LoVo (cell line): ENCODE results near the gene PGM5.

ENCODE experiments used
- DNase-seq: peaks from one replicate; pipeline ENCODE4 v3.0.0-alpha.2; 2016; ENCODE audit warnings: low spot score

The PGM5 gene

DNA sequence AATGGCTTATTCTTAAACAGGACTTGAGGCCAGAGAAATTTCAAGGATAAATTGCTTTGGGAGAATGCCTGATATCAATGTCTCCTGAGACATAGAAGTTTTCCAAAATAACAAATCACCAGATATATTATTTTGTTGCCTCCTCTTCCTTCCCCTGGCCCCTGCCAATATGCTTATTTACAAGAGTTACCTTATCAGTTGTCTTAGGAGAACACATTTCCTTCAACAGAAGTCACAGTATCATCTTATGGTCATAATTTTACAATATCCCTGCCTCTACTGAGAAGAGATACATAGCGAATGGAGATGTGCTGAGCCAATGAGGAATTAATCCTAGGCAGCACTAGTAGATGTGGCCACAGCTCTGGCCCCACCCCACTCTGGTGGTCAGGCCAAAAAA, 141.2 kb downstream of the PGM5 start:
- DNase-seq: no peak

- DNase-seq: no peak
Measured at GRCh38 chr9:68498816-68499215, 142.4 kb downstream of the PGM5 start.

DNA sequence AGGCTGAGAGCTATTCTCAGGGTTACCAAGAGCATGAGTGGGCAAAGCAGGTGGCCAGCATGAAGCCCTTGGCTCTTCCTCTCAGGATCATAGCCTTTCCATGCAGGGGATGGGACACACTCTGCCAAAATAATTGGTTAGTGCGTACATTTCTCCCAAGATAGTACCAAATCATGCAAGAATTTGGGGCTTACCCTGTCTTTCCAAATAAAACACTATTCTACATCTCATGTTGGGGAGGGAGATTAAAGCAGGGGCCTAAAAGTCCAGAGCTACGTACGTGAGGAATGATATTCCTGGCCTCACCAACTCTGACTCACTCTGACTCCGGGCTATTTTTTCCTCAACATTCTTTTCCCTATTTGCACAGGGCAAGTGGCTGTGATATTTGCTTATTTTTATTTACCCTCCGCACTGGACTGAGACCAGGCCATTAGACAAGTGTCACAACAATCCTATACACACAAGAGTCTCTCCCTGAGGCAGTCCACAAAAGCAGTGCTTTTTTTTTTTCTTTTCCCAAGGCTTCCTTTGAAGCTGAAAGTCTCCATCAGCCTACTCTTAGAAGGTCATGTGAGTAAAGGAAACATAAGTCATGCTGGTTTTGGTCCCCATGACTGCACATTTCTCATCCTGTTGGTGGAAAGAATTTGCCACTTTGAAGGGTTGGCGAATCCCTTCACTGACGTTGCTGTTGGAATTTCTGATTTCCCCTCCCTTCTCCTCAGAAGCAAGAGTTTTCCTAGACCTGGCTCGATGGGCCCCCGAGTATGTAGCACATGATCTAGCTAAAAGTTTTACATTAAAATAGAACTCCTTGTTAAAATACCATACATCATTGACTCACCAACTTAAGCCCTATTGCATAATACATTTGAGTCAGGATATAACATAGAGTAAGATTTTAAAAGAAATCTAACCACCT, 144.3 kb downstream of the PGM5 start:
- no peak for DNase-seq

DNA sequence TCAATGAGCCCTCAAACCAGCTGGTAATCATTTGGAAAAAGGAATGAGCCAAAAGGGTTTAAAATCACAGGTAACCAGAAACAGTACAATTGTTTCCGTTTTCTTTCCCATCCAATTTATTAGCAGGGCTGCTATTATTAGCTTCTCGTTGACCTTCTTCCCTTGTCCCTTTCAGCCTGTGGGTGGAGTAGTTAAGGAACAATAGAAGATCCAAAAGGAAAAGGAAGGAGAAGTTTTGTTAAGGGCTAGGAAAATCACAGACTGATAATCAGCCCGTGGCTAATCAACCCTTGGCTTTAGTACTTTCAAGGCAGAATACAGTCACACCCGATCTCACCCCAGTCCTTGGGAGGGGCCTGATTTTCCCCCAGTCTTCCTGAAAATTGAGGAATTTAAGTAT, 145.9 kb downstream of the PGM5 start:
- DNase-seq: no peak

- DNase-seq: no peak
Measured at GRCh38 chr9:68505681-68506409, 149.4 kb downstream of the PGM5 start.

DNA sequence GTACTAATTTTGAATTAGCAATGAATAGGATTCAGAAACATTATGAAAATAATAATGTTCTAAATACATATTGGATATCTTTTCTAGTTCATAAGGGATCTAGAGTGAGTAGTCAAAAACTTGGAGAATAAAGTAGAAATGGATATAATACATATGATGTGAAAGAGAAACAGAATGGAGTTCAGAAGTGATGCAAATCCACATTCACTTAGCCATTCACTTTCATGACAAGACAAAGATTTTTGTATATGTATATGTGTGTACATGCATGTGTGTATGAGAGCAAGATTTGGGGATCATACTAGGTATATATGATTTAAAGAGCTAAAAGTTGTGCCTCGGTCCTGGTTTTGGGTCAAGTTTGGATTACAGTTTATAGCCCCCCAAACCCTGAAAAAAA, 150.1 kb downstream of the PGM5 start:
- no peak for DNase-seq

- peak; percentile 6 for DNase-seq
Measured at GRCh38 chr9:68507130-68507805, 150.9 kb downstream of the PGM5 start.

DNA sequence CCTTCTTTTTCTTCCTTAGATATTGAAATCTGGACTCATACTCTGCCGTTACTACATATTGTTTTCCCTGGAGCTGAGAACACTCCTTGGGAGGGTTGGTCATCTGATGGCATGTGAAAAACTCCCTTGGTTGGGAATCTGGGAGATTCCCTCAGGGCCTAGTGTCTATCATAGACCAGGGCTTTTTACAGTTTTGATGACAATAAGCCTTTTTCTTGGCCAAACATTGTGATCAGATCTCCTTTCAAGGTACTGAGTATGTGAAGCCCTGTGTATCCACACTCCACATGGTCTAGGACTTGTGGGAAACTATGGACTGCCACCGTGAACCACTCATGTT, 151.4 kb downstream of the PGM5 start:
- no peak for DNase-seq

GRCh38 chr9:68508547-68508946, 152.1 kb downstream of the PGM5 start:
- DNase-seq: no peak

DNA sequence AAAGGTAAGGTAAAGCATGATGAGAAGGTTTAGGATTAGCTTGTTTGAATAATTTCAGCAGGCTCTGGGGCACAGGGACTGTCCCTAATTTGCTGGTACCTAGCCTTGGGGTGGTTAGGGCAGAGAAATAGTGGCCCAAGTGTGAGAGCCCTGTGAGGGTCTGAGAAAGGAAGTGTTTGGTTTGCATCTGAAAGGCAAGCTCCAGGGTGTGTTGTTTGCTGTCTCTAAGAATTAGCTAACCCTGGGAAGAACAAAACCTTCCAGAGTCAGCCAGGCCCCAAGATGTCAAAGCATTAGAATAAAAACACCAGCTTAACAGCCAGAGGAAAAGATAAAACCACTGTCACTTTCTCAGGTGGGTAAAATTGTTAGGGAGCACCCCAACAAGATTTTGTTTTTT, 153.3 kb downstream of the PGM5 start:
- DNase-seq: no peak

DNA sequence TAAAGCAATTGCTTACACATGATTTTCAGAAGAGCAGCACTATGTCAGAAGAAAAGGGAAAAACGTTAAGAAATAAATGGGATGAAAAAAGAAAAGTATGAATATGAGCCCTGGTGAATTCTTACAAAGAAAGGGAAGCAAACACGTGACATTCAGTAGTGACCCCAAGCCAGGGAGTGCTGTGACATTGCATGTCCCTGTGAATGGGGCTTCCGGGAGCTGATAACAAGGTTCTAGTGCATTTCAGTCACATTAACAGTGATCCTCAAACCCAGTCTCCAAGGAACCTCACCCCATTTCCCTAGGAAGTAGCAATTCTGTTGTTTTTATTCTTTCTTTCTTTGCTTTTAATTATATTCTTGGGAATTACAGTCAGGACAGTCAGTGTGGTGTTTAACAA, 157.0 kb downstream of the PGM5 start:
- DNase-seq: no peak

GRCh38 chr9:68513981-68514380, 157.6 kb downstream of the PGM5 start:
- DNase-seq: no peak

DNA sequence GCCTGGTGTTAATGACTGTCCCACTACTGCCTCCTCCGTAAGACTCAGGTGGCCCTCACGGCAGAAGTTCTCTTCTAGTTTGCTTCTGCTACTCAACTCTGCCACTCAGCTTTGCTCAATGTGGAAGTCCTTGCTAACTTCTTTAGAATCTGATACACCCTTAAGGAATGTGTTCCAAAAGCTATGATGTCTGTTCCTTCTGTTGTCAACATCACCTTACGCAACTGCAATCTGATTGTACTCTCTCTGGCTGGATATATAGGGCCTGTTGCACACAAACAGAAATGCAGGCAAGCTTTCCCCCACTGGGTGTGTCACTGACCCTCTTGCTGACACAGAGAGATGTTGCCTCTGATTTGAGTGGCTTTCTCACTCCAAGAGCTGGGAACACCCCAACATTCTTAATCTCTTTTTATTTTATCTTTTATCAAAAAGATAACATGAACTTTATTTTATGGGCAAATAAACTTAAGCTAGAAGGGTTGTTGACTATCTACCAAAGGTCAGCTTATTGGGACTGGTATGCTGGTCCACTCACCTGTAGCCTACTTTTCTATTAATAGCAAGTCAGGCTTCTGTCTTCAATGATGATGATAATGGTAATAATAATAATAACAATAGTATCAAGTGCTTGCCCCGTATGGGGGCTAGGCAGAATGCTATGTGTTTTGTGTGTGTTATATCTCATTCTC, 159.1 kb downstream of the PGM5 start:
- no peak for DNase-seq

- no peak for DNase-seq
Measured at GRCh38 chr9:68522131-68522530, 165.7 kb downstream of the PGM5 start.

GRCh38 chr9:68522954-68523353, 166.5 kb downstream of the PGM5 start:
- no peak for DNase-seq

- DNase-seq: no peak
Measured at GRCh38 chr9:68523367-68523936, 167.0 kb downstream of the PGM5 start.

GRCh38 chr9:68530618-68531017, 174.2 kb downstream of the PGM5 start:
- no peak for DNase-seq

GRCh38 chr9:68532131-68532530, 175.7 kb downstream of the PGM5 start:
- no peak for DNase-seq

DNA sequence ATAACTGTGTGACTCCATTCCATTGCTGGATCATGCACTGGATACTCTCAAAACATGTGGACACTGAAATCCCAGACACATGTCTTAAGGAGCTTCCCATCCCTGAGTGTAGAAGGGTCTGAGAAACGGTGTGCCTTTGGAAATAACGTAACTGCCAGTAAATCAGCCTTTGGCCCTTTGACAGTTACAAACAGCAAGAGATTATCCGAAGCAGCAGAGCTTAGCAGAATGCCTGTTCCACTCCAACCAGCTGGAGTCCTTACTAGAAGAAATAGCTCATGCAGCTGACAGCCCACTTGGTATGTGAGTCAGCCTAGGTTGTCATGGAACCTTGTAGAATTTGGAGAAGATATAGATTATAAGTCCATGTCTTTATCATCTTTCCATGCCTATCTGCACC, 177.3 kb downstream of the PGM5 start:
- no peak for DNase-seq

GRCh38 chr9:68536876-68537615, 180.6 kb downstream of the PGM5 start:
- no peak for DNase-seq

DNA sequence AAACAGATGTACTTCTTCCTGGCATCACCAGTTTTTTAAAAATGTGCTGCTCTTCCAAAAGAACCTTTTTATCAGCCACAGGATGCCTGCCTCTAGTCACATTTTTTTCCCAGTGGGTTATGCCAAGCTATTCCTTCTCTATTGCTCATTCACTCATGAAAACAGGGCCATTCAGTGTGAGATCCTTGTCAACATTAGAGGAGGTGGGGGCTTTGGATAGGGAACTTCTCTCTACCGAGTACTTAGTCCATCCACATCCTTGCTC, 181.1 kb downstream of the PGM5 start:
- no peak for DNase-seq

DNA sequence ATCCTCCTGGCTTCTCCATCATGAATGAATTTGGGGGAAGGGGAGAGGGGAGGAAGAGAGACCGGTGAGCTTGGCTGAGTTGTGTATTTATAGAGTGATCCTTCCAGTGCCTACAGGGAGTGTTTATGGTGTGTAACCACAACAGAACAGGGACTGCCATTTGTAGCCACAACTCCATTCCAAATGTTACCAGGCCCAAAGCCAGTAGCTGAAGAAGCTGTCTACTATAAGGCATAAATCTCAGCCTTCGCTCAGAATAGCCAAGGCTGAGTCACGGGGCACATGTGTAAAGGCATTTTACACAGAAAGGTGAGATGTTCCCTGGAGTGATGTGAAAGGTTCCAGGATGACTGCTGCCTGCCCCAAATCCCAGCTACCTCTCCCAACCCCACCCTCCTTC, 181.8 kb downstream of the PGM5 start:
- no peak for DNase-seq
